Transverse colon (tissue), 4 donors: ENCODE measurements around the gene DNAJA3.

Source experiments
- CTCF ChIP-seq, 5 experiments: fragments of 200-600 bp in 3 of 5; fragments of 450-650 bp in 2 of 5; sonication (generic) in 3 of 5; IDR thresholded peaks; 1 replicate in 2 of 5; 2 replicates in 3 of 5; pipeline ENCODE4 v1.5.1; 2016 to 2017; ENCODE audit warnings: antibody characterized with exemption in 5 of 5, inconsistent platforms in 3 of 5, mild to moderate bottlenecking in 2 of 5, moderate library complexity in 1 of 5
- EP300 ChIP-seq: sonication (generic); formaldehyde crosslinking; IDR thresholded peaks from one replicate; pipeline ENCODE4 v1.6.1; 2017; ENCODE audit warnings: antibody characterized with exemption, low read depth
- POLR2A ChIP-seq: fragments of 450-650 bp; IDR thresholded peaks from one replicate; pipeline ENCODE4 v1.6.1; 2016; ENCODE audit warnings: antibody characterized with exemption, mild to moderate bottlenecking, moderate library complexity
- POLR2AphosphoS5 ChIP-seq, 3 donors: sonication (generic); formaldehyde crosslinking; IDR thresholded peaks; one replicate each; pipeline ENCODE4 v1.6.1; 2016; ENCODE audit warnings: antibody characterized with exemption in 3 of 3

DNA sequence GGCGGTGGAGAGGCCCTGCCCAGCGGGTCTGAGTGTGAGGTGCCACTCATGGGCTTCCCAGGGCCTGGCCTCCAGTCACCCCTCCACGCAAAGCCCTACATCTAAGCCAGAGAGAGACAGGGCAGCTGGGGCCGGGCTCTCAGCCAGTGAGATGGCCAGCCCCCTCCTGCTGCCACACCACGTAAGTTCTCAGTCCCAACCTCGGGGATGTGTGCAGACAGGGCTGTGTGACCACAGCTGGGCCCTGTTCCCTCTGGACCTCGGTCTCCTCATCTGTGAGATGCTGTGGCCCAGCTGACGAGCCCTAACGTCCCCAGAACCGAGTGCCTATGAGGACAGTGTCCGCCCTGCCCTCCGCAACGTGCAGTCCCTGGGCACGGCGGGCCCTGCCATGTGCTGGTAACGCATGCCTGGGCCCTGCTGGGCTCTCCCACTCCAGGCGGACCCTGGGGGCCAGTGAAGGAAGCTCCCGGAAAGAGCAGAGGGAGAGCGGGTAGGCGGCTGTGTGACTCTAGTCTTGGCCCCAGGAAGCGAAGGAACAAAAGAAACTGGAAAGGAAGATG is 42.8 kb upstream of the DNAJA3 start:
- TF ChIP-seq CTCF (IDR thresholded peaks at IDR 0.05) (no peak), EP300 (no peak), POLR2A (no peak), POLR2AphosphoS5 (IDR thresholded peaks at IDR 0.05) (no peak)
